Stimulated activated CD8-positive, alpha-beta memory T cell treated with anti-CD3 and anti-CD28 coated beads, Interleukin-15, amount 100 ng/mL, for 4 hours (primary cell): ENCODE results near the gene TRIP13.

Experiments
- DNase-seq, 2 donors: peaks; one replicate each; pipeline ENCODE4 v3.0.0-alpha.2; 2020; ENCODE audit warnings: low read depth in 2 of 2

Gene TRIP13

DNA sequence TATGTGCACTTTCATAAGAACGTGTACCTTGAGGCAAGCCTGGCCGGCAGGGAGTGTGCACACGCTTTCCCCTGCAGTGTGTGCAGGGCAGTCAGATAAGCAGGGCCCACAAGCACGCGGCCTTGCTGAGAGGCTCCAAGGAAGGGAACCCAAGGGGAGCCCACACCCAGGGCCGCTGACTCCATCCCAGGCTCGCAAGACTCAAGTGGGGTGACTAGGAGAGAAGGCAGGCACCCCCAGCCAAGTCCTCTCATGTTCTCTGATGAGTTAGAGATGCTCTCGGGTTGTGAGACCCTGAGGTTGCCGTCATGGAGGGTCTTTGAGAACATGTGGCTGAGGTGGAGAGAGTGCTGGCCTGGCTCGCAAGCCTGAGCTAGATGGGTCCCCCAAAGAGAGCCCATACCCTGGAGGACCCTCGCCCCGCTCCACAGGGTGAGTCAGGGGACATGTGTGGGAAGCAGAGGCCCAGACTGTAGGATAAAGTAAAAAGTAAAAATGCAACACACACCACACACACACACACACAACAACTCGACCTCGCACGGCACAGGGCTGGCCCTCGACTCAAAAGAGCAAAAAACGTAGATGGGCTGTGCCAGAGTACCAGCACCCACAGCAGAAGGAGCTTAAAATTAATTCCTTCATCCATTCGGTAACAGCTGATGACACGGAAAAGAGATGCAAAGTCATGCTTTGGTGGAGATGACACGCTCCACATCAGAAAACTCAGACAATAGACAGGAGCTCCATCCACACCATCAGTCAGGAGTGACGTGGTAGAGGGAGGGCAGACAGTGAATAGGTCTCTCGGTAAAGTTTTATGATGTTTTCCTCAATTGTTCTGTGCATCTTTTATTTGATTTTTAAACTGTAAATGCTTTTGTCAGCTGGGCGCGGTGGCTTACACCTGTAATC, 61.1 kb downstream of the TRIP13 start:
- DNase-seq: no peak

DNA sequence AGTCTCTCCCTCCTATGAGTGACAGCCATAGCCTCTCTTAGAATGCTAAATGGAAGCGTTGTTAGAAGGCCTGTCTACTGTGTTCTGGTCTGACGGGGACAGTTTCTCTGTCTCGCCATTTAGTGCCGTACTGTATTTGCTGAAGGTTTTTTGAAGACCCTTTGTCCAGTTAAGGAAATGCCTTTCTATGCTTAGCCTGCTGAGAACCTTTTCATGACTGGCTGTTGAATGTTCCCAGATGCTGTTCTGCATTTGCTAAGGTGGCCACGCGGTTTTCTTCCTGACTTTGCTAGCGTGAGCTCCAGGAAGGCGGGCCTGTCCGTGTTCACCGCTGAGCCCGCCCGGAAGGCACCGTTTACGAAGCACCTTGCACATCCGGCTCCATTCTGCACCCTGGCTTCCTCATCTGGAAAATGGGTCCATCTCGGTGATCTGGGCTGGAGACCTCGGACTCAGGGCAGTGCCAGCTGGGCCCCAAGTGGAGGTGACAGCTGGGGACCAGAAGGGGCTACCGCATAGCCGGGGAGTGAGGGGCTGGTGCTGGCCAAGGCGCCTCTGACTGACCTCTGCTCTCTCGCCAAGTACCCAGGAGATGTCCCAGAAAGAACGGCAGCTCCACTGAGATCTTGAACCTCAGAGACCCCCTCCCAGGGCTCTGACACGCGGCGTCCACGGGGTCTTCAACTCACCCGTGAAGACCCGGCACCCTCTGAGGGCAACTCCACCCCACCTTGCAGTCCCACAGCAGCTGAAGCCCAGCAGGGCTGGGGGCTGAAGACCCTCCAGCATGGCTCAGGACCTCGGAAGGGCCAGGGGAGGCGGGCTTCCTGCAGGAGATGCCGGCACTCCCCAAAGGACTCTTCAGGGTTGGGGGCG, 63.4 kb downstream of the TRIP13 start:
- DNase-seq: no peak

DNA sequence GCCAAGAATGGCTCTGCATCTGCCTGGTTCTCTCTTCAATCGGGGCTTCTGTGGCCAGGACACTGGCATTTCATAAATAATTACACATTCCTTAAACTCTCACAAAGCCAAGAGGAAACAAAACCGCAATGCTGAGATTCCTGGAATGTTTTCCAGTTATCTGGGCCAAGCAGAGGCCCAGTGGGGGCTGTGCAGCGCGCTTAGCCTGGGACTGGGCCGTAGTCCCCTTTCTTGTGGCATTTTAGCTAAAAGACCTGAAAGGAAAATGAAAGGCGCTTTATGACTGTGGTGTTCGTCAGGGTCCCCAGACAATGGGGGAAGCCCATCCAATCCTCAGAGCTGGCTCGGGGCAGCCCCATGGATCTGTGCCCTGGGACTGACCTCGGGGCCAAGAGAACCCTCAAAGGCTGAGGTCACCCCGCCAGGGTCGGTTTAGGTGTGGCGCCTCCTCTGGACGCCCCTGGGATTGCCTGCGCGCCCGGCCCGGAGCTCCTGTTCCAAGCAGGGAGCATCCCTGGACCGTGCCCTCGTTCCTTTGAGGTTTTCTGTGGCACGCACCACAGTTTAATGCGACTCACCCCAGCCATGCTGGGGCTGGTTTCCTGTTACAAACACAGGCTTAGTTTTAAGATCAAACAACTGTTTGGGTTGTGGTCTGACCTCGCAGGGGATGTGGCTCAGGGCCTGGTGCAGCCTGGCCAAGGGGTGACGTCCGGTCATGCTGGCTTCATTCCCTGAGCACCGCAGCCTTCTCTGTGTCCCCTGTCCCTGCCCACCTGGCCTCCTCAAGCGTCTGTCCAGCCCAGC, 64.5 kb downstream of the TRIP13 start:
- no peak for DNase-seq

DNA sequence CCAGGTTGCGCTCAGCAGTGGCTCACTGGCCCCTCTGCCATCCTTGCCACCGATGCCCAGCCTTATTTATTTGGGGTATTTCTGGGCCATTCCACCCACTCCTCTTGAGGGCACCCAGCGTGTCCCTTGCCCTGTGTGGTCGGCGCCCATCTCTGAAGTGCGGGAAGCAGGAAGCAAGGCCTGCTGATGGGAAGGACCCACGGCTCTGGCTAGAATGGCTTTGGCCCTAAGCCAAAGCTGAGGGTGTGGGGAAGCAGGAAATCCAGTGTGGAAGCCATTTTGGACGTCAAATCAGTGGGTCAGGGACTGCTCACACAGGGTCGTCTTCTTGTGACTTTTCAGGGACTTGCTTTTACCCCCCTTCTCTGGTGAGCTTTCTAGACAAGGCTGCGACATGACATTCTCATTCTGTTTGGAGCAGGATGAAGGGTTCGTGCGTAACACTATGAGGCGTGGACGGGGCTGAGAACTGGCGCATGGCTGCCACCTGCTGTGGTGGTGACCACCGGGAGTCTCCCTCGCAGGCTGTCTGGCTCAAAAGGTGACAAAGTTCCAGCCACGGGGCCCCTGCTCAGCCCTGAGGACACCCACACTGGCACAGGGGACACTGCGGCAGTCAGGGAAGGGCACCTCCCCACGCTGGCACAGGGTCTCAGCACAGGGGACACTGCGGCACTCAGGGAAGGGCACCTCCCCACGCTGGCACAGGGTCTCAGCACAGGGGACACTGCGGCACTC, 65.2 kb downstream of the TRIP13 start:
- DNase-seq: no peak

DNA sequence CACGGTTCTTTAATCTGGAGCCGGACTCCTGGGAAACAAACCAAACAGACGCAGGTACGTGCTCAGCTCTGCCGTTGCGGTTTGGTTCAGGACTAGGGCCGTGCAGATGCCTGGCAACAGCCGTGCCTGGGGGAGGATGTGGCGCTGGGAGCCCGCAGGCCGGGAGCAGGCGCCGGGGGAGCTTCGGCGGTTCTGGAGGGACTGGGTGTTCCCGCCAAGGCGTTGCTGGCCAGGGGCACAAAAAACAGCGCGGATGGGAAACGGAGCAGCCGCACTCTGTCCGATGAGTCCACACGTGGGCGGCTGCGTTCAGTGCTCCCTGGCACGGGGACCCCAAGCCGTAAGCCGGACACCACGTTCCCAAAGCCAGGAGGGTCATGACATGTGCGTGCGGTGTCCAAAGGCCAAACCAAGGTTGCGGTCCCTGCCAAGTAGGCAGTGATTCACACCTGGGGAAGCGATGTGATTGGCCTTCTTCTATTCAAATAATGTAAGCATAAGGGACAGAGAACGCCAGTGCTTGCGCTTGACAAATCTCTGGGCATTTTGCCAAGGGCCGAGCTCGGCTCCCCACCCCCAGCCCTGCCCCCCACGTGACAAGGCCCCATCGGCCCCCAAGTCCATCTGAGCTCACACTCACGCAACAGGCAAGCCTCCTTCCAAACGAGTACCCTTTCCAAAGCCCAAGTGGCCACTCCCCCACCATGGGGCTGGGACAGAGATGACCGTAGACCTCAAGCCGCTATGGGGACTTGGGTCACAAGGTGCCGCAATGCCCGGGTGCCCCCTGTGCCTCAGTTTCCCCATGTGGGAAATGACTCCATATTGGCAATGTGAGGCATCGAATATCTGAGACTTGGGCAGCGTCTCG, 66.3 kb downstream of the TRIP13 start:
- no peak for DNase-seq

DNA sequence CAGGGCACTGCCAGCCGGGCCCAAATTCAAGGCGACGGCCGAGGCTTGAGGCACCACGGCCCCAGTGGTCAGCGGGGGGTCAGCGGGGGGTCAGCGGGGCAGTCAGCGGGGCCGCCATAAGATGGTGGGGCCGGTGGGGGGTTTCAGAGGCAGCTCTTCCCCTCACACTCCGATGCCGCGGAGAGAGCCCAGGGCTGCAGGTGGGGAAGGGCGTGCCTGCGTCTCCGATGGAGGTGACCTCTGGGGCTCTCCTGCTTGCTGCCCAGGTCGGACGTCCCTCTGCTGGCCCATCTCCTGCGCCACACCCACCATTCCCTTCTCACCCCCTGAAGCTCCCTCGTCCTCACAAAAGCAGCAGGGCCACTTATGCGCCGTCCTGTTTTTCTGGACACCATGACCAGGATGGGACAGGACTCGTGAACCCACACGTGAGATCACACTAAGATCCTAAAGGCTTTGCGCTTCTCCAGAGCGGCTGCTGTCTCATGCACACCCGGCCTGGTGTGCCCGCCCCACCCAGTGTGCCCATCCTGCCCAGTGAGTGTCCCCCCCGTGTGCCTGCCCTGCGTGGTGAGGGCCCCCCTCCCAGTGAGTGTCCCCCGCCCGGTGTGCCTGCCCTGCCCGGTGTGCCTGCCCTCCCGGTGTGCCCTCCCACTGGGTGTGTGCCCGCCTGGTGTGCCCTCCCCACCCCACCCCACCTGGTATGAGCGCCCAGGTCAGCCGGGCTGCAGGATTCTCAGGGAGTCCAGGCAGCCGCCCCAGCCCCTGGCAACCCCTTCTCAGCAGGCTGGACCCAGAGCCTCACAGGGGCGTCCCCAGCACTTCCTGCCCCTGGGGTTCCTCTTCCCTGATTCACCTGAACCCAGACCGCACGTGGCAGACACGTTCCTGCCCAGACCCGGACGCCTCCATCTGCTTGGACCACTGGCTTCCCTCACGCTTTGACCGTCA, 67.2 kb downstream of the TRIP13 start:
- no peak for DNase-seq

DNA sequence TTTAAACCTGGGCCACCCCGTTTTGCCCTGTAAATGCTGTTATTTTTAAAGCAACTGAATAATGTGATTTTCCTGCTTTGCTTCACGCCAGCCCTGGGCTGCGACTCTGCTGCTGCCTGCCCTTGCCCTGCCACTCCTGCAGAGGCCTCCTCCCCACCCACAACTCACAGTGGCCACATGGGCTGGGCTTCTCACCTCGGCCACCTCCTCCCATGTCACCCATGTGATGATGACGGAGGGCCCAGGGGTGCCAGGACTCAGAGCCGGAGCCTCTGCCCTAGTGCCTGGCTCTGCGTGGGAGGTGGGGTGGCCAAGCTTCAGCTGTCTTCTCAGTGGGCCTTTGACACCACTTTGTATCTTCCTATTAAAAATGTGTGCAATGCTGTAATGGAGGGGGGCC, 67.9 kb downstream of the TRIP13 start:
- no peak for DNase-seq

DNA sequence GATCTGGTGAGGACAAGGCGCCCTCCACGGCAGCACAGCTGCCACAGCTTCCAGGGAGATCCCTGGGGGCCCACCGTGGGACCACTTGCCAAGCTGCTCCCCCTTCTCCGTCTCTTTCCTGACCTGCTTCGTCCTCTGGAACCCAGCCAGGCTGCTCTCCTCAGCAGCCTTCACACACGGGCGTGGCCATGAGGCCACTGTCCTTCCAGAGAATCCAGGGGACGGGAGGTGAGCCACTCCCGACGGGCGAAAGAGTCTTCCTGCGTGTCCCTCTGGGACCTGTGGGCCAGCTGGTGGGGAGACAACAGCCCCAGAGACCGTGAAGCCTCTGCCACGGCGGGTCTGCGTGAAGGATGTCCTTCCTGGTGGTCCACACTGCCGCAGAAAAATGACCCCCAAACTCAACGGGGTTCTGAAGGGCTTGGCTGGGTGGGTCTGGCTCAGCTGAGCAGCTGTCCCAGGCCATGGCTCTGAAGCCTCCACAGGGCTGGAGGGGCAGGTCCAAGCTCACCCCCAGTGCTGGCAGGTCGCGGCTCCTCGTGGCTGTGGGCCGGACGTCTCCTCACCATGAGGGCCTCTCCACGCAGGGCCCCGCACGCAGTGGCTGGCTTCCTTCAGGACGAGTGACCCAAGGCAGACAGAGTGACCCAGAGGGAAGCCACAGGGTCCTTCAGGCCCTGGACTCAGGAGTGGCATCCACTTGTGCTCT, 68.5 kb downstream of the TRIP13 start:
- DNase-seq: no peak

DNA sequence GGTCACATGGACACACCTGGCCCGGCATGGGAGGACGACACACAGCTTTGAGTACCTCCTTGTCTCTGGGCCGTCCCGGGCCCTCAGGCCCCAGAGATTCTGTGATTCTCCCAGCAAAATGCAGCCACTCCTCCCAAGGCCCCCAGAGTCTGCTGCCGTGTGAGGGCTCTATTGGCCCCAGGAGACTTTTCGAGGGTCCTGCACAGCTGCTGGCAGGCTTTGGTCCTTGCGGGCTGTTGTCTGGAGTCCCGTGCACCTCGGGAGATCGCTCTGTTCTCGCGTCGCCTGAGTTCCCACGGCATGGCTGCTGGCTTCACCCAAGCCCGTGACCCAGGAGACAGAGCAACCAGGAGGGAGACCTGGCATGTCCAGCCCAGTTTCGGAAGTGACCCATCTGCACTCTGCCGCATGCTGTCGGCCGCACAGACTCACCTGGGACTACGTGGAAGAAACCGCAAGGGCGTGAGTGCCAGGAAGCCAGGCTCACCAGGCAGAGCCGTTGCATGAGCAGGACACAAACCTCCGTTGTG, 69.1 kb downstream of the TRIP13 start:
- DNase-seq: no peak

DNA sequence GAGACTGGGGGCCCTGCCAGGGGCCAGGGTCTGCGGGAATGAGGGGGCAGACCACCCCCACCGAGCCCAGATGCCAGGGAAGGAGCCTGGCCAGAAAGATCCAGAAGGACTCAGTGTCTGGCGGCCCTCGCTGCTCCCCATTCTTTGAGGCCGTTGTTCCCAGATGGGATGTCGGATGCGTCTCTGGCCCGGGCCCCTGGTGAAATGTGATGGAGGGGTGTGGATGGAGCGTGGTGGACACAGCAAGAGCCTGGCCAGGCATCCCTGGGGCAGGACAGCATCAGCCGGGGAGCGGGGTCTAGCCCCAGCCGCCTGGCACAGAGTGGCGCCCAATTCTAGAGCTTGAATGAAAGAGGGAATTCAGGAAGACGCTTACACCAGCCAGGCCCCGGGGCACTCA, 69.7 kb downstream of the TRIP13 start:
- no peak for DNase-seq

DNA sequence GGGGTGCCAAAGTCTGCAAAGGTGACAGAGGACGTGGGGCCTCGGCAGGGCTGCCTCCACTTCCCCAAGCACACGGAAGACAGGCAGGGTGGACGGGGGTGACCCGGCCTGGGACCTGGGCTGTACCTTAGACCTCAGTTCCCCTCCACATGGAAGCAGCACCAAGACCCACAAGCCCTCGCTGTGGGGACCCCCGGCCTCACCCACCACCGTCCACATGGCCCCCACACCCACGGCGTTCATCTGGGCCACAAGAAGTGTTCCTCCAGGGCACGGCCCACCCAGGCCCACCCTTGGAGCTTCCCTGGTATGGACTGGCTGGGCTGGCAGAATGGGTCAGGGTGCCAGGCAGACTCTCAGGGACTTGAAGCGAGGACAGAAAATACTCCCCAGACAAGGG, 70.1 kb downstream of the TRIP13 start:
- no peak for DNase-seq

DNA sequence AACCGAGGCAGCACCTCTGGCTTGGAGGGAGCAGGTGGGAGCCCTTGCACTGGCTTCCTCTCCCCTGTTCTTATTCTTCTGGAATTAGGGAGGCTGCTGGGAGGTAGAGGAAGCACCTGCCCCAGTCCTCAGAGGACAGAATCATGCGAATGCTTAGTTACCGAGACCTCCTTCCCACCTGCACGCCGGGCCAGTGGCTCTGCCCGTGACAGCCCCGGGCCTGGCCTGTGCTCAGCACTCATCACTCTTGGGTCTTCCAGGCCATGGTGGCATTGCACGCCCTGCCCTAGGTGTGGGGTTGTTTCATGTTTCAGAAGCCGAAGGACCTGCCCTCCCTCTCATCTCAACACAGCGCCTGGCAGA, 70.6 kb downstream of the TRIP13 start:
- DNase-seq: no peak

DNA sequence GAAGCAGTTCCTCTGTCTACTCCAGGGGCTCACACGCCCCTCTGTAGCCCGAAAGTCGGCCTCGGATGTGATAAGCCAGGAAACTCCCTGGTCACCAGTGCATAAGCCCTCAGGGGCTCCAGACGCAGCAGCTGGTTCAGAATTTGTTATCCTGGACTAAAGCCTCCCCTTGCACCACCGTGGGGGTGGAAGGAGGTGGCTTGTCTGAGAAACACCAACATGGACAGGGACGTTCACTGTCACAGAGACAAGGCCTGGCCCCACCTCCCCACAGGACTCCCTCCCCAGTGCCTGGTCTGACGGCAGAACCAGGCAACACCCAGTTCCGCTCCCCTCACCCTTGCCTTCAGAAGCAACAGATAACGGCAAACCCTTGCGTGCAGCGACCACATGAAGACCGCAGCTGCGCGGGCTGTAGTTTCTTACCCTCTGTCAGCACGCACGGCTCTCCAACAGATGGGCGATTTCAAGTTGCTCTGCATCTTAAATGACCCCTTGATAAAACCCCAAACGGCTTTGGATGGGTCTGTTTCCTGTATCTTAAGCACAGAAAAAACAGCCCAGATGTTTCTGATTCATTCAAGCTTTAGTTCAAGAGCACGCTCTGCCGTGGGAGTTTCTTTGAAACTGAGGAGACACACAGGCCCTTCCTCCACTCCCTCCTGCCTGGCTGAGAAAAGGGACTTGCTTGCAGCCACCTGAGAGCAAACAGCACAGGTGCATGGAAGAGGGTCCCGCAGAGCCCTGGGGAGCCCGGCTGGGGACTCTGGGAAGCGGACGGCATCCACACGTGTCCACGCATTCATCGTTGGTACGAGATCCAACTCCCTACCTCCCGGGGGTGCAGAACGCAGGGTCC, 71.2 kb downstream of the TRIP13 start:
- DNase-seq: no peak

DNA sequence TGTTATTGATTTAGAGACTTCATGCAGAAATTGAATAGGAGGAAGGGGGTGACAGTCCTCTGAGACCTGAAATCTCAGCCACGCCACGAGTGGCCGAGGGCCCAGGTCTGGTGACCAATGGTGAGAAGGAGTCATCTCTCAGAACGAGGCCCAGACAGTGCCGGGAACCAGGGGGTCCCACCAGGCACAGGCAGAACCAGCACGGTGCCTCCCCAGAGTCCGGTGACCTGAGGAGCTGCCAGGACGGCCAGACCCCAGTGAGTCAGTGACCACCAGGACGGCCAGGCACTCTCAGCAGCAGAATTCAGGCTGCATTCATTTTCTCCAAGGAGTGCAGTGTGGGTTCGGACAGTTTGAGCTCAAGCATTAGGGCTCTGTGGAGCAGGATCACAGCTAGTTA, 72.1 kb downstream of the TRIP13 start:
- no peak for DNase-seq

DNA sequence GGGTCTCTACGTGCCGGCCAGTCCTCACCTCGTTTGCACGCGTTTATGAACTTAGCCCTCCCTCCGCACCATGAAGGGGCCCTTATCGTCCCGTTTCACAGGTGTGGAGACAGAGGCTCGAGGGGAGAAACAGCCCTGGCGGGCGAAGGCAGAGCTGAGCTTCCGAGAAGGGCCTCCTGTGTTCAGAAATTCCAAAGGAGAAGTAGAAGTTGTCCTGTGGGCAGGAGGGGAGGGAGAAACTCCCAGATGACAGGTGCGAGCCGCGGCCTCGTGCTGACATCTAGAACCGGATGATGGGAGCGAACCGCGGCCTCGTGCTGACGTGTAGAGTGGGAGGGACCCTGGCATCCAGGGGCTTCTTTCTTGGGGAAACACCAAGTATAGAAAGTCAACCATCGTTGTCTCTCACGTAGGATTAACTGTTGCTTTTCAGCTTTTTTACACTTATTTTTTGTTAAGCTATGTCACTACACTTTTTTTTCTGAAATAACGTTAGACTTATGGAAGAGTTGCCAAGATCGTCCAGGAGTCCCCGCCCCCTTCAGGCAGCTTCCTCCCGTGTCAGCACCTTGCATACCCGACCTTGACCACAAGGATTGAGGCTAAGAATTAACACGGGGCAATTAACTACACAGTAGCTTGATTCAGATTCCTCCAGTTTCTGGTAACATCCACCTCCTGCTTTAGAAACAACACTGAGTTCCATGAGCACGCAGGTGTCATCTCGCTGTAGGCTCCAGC, 73.1 kb downstream of the TRIP13 start:
- no peak for DNase-seq

DNA sequence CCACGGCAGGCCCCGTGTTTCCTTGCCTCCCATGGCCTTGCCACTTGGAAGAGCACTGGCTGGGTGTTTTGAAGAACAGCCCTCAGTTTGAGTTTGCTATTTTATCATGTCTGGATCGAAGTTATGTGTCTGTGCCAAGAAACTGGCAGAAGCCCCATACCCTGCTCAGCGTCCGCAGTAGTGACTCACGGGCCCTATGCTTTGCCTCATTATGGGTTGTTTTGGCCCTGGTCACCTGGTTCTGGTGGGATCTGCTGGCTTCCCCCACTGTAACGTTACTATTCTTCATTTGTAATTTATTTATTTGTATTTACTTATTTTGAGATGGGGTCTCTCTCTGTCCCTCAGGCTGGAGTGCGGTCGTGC, 73.6 kb downstream of the TRIP13 start:
- DNase-seq: no peak

DNA sequence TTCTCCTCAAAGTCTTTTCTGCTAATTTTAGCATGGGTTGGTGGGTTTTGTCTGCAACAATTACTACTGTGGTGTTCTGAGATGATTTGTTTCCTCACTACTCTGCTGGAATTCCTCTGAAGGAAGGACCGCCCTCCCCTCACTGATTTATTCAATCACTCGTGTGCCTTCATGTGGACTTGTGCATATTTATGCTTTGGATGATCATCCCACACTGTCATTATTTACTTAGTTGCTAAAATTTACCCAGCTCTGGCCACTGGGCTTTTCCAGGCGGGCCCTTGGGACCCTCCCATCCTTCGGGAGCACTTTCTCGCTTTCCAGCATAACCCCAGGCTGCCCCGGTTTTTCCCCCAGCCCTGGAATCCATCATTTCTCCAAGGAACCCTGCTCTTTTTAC, 74.3 kb downstream of the TRIP13 start:
- DNase-seq: no peak
